Gastrocnemius medialis (tissue), 4 donors: ENCODE measurements around the gene TP73.

Source experiments
- POLR2A ChIP-seq, 2 donors: fragments of 450-650 bp; IDR thresholded peaks; one replicate each; pipeline ENCODE4 v1.6.1; 2017; ENCODE audit warnings: antibody characterized with exemption in 2 of 2, mild to moderate bottlenecking in 2 of 2, moderate library complexity in 2 of 2
- TF ChIP-seq, protein P1 (sequence below), 5 experiments: fragments of 450-650 bp in 3 of 5; fragments of 200-600 bp in 2 of 5; sonication (generic) in 2 of 5; IDR thresholded peaks in 4 of 5; conservative IDR thresholded peaks in 1 of 5; 1 replicate in 4 of 5; 2 replicates in 1 of 5; pipeline ENCODE4 v1.5.1; 2016 to 2019; ENCODE audit warnings: antibody characterized with exemption in 5 of 5, mild to moderate bottlenecking in 3 of 5, moderate library complexity in 3 of 5

DNA sequence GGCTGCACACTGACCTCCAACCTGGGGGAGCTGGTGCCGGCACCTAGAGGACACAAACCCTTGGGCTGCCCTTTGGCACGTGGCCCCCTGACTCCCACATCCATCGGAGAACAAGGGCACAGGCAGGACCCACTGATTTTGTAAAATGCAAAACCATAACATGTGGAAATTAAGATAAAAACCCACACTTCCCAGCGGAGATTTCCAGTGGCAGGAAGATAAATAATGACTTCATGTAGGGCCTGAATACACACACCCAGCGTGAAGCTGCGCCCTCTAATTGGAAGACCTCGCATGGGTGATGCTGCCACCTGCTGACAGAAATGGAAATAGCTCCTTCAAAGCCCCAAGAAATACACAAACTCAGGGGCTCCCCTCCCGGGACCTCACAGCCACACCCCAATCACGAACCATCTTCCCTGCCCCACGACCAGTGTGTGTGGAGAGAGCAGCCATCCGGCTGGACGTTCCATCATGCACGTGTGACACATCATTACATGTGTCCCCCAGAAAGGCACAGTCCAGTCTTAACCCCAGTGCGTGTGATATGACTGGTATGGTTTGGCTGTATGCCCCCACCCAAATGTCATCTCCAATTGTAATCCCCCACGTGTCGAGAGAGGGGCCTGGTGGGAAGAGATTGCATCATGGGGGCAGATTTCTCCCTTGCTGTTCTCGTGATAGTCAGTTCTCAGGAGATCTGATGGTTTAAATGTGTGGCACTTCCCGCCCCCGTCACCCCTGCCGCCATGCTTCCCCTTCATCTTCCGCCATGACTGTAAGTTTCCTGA, 33.2 kb upstream of the TP73 start:
- TF ChIP-seq, protein P1, sequence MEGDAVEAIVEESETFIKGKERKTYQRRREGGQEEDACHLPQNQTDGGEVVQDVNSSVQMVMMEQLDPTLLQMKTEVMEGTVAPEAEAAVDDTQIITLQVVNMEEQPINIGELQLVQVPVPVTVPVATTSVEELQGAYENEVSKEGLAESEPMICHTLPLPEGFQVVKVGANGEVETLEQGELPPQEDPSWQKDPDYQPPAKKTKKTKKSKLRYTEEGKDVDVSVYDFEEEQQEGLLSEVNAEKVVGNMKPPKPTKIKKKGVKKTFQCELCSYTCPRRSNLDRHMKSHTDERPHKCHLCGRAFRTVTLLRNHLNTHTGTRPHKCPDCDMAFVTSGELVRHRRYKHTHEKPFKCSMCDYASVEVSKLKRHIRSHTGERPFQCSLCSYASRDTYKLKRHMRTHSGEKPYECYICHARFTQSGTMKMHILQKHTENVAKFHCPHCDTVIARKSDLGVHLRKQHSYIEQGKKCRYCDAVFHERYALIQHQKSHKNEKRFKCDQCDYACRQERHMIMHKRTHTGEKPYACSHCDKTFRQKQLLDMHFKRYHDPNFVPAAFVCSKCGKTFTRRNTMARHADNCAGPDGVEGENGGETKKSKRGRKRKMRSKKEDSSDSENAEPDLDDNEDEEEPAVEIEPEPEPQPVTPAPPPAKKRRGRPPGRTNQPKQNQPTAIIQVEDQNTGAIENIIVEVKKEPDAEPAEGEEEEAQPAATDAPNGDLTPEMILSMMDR (IDR thresholded peaks at IDR 0.05 in 4 of 5, conservative IDR thresholded peaks at IDR 0.05 in 1 of 5) = peak; percentile 66 to 91 (median 84)
- no peak for TF ChIP-seq POLR2A (IDR thresholded peaks at IDR 0.05)
